HUES6 (cell line): ENCODE measurements around the gene SHMT1.
"Not testable (repeated sequence)": the region's sequence is repeated elsewhere in the genome, so short reads cannot be mapped to it uniquely, and the experiment has no call there.

Source experiments
- H3K27ac ChIP-seq: 2 replicates; pipeline ENCODE4 v1.7.0; 2013; ENCODE audit warnings: low read depth, mild to moderate bottlenecking, low read length, inconsistent platforms
- H3K27me3 ChIP-seq: 2 replicates; pipeline ENCODE4 v1.6.1; 2013; ENCODE audit warnings: low read length; ENCODE audit not compliant: control insufficient read depth, insufficient read depth
- H3K36me3 ChIP-seq: 2 replicates; pipeline ENCODE4 v1.6.1; 2013; ENCODE audit warnings: low read length; ENCODE audit not compliant: control insufficient read depth, insufficient read depth
- H3K4me1 ChIP-seq: 2 replicates; pipeline ENCODE4 v1.6.1; 2013; ENCODE audit warnings: low read length; ENCODE audit not compliant: control insufficient read depth, insufficient read depth
- H3K4me3 ChIP-seq: 2 replicates; pipeline ENCODE4 v1.5.1; 2013; ENCODE audit warnings: low read depth, low read length
- H3K9ac ChIP-seq: one replicate; pipeline ENCODE4 v1.6.1; 2013; ENCODE audit warnings: mild to moderate bottlenecking, low read length
- H3K9me3 ChIP-seq: 2 replicates; pipeline ENCODE4 v1.6.1; 2013; ENCODE audit warnings: low read depth, low read length; ENCODE audit not compliant: control insufficient read depth, insufficient read depth

SHMT1 gene

GRCh38 chr17:18377437-18378204 is 14.3 kb upstream of the SHMT1 start, which contains the start of gene EVPLL:
TSS of gene EVPLL (plus strand) at chr17:18377778. CDS start at chr17:18380938, 3,160 bp downstream.
- H3K36me3 ChIP-seq = no peaks in the 10 kb centered on the region
- H3K9me3 ChIP-seq = peaks cover 8% of the 10 kb centered on the region
- 0 out of 2 replicates have a peak, but pooled peaks cover 3% of the 10 kb centered on the region for H3K4me1 ChIP-seq
- no peaks in the 10 kb centered on the region for H3K27me3 ChIP-seq
- no peak within 1 kb of the TSS for H3K9ac ChIP-seq
- no peak within 1 kb of the TSS for H3K4me3 ChIP-seq
- H3K27ac ChIP-seq = no peak within 1 kb of the TSS

DNA sequence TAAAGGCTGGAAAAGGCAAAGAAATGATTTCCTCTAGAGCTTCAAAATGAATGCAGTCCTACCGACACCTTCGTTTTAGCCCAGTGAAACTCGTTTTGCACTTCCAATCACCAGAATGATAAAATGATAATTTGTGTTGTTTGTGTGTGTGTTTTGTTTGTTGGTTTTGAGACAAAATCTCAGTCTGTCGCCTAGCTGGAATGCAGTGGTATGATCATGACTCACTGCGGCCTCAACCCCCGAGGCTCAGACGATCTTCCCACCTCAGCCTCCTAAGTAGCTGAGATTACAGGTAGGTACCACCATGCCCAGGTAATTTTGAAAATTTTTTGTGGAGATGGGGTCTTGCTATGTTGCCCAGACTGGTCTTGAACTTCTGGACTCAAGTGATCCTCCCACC is 10.9 kb upstream of the SHMT1 start:
- no peaks in the 10 kb centered on the region for H3K27me3 ChIP-seq

DNA sequence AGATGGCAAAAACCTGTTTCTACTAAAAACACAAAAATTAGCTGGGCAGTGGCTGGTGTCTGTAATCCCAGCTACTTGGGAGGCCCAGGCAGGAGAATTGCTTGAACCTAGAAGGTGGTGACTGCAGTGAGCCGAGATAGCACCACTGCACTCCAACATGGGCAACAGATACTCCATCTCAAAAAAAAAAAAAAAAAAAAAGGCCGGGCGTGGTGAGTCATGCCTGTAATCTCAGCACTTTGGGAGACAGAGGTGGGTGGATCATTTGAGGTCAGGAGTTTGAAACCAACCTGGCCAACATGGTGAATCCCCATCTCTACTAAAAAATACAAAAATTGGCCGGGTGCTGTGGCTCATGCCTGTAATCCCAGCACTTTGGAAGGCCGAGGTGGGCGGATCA is 9.8 kb upstream of the SHMT1 start:
- not testable (repeated sequence) for H3K9me3 ChIP-seq, H3K4me1 ChIP-seq, H3K4me3 ChIP-seq

More for the DNA sequence above, 10.9 kb upstream of the SHMT1 start:
- Histone ChIP-seq H3K27ac (no peak overlapping the region), H3K4me3 (no peak overlapping the region), H3K9ac (no peak overlapping the region), H3K36me3 (no peaks in the 10 kb centered on the region), H3K9me3 (peaks cover 8% of the 10 kb centered on the region), H3K4me1 (no peaks in the 10 kb centered on the region)

GRCh38 chr17:18371455-18371854 is 8.1 kb upstream of the SHMT1 start:
- no peak overlapping the region for H3K4me3 ChIP-seq
- H3K4me1 ChIP-seq = no peaks in the 10 kb centered on the region
- no peak overlapping the region for H3K9ac ChIP-seq
- no peaks in the 10 kb centered on the region for H3K27me3 ChIP-seq
- no peaks in the 10 kb centered on the region for H3K36me3 ChIP-seq
- no peak overlapping the region for H3K27ac ChIP-seq
- peaks cover 8% of the 10 kb centered on the region for H3K9me3 ChIP-seq

More for the DNA sequence above, 9.8 kb upstream of the SHMT1 start:
- H3K27me3 ChIP-seq, H3K36me3 ChIP-seq, H3K9ac ChIP-seq, H3K27ac ChIP-seq: not testable (repeated sequence)

- no peak overlapping the region for H3K4me3 ChIP-seq
- H3K9me3 ChIP-seq = peaks cover 8% of the 10 kb centered on the region
- H3K27ac ChIP-seq = no peak overlapping the region
- no peaks in the 10 kb centered on the region for H3K27me3 ChIP-seq
- H3K36me3 ChIP-seq = no peaks in the 10 kb centered on the region
- no peak overlapping the region for H3K9ac ChIP-seq
- no peaks in the 10 kb centered on the region for H3K4me1 ChIP-seq
Observed at GRCh38 chr17:18370761-18371160, 7.4 kb upstream of the SHMT1 start.

DNA sequence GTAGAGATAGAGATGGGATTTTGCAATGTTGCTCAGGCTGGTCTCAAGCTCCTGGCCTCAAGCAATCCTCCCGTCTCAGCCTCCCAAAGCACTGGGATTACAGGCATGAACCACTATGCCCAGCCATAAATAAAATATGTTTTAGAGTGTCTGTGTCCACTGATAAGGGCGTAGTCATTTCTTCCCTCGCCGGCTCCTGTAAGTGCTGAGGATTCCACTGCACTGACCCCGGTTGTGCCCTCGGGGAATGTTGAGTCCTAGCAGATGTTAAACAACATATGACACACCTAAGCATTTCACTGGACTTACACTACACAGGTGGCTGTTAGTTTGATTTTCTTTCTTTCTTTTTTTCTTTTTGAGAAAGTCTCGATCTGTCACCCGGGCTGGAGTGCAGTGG is 5.6 kb upstream of the SHMT1 start:
- Histone ChIP-seq H3K27ac (no peak overlapping the region), H3K9ac (no peak overlapping the region), H3K9me3 (no peaks in the 10 kb centered on the region), H3K36me3 (no peaks in the 10 kb centered on the region), H3K4me3 (no peak overlapping the region), H3K27me3 (no peaks in the 10 kb centered on the region), H3K4me1 (no peaks in the 10 kb centered on the region)

- H3K27ac ChIP-seq = no peak overlapping the region
- peaks cover 10% of the 10 kb centered on the region for H3K36me3 ChIP-seq
- no peaks in the 10 kb centered on the region for H3K9me3 ChIP-seq
- peaks cover 3% of the 10 kb centered on the region; the same call in 1 of the 2 replicates for H3K4me1 ChIP-seq
- no peak overlapping the region for H3K4me3 ChIP-seq
- no peaks in the 10 kb centered on the region for H3K27me3 ChIP-seq
- H3K9ac ChIP-seq = no peak overlapping the region
Observed at GRCh38 chr17:18364166-18364565, 816 bp upstream of the SHMT1 start.

DNA sequence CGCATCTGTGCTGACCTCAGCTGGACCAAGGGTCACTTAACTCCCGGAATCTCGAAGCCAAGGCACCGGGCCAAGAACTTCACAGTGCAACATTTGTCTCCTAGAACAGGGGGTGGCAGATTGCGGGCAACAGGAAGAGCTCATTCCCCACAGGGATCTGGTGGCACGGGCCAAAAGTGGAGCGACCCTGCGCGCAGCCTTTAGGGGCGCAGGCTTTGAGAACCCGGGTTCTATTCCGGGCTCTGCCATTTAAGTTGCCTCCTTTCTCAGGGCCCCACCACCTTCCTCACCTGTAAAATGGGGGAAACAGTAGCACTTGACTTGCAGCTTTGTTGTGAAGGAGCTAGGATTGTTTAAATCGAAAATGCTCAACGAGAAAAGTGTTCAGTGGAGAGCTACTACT is 651 bp downstream of the SHMT1 start:
- H3K36me3 ChIP-seq = peaks cover 20% of the 10 kb centered on the region
- peak overlapping the region; percentile 97 for H3K4me3 ChIP-seq
- H3K9ac ChIP-seq = peak overlapping the region; percentile 84
- H3K4me1 ChIP-seq = peaks cover 3% of the 10 kb centered on the region; the same call in 1 of the 2 replicates
- H3K27me3 ChIP-seq = no peaks in the 10 kb centered on the region
- H3K9me3 ChIP-seq = no peaks in the 10 kb centered on the region
- H3K27ac ChIP-seq = peak overlapping the region; percentile 85; the same call in 1 of the 2 replicates

- H3K27me3 ChIP-seq = no peaks in the 10 kb centered on the region
- H3K4me1 ChIP-seq = peaks cover 3% of the 10 kb centered on the region; the same call in 1 of the 2 replicates
- peak overlapping the region; percentile 85; the same call in 1 of the 2 replicates for H3K27ac ChIP-seq
- H3K9ac ChIP-seq = peak overlapping the region; percentile 84
- H3K4me3 ChIP-seq = peak overlapping the region; percentile 97
- no peaks in the 10 kb centered on the region for H3K9me3 ChIP-seq
- peaks cover 25% of the 10 kb centered on the region for H3K36me3 ChIP-seq
Observed at GRCh38 chr17:18361837-18362697, 1.3 kb downstream of the SHMT1 start.

DNA sequence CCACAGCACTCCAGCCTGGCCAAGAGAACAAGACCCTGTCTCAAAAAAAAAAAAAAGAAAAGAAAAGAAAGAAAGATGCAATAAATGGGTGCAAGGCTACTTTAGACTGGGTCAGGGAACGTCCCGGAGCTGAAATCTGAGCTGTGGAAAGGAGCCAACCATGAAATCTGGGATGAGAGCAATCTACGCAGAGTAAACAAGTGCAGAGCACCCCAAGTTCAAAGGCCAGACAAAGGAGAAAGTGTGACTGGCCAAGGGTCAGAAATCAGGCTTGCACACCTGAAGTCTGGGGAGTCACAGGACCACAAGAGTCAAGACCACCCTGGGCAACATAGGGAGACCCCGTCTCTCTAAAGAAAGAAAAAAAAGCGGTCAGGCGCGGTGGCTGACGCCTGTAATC is 2.8 kb downstream of the SHMT1 start:
- no peak overlapping the region for H3K9ac ChIP-seq
- no peak overlapping the region for H3K27ac ChIP-seq
- no peaks in the 10 kb centered on the region for H3K27me3 ChIP-seq
- H3K9me3 ChIP-seq = no peaks in the 10 kb centered on the region
- H3K4me1 ChIP-seq = peaks cover 3% of the 10 kb centered on the region; the same call in 1 of the 2 replicates
- H3K36me3 ChIP-seq = peaks cover 35% of the 10 kb centered on the region
- no peak overlapping the region for H3K4me3 ChIP-seq

DNA sequence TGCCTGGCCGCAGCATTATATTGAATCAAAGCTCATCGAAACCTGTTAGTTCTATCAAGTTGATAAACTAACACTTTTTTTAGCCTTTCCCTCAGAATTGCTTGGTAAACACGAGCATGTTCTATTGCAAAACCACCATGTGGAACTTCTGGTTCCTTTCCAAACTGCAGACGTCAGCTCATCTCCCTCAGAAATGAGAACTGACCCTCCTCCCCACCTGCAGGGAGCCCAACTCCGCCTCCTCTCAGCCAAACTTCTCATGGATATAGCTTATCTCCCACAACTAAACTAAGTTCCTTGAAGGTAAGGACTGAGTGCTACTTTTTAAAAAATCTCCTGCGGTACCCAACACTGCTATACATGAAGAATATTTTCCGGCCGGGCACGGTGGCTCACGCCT is 6.7 kb downstream of the SHMT1 start:
- Histone ChIP-seq H3K27me3 (no peaks in the 10 kb centered on the region), H3K9ac (no peak overlapping the region), H3K4me1 (no peaks in the 10 kb centered on the region), H3K36me3 (peaks cover 62% of the 10 kb centered on the region), H3K9me3 (no peaks in the 10 kb centered on the region), H3K4me3 (no peak overlapping the region), H3K27ac (no peak overlapping the region)
